Stimulated activated CD8-positive, alpha-beta memory T cell treated with anti-CD3 and anti-CD28 coated beads, Interleukin-12 subunit alpha, Interleukin-12 subunit beta, amount 100 ng/mL, for 24 hours (primary cell): ENCODE measurements around the gene CYP27B1.
A peak's percentile ranks its signal among the peaks of the same experiment; 100 is the strongest.
"Not testable (repeated sequence)": the region's sequence is repeated elsewhere in the genome, so short reads cannot be mapped to it uniquely, and the experiment has no call there.

Source experiments
- DNase-seq: peaks from one replicate; pipeline ENCODE4 v3.0.0-alpha.2; 2020; ENCODE audit errors: extremely low read depth

CYP27B1 gene

DNA sequence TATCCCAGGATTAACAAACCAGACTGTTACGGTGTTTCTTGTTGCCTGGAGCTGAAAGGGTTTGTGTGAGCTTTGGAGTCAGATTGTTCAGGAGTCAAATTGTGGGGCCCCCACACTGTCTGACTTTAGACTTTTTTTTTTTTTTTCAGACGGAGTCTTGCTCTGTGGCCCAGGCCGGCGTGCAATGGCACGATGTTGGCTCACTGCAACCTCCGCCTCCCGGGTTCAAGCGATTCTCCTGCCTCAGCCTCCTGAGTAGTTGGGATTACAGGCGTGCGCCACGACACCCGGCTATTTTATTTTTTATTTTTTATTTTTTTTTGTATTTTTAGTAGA is 16.6 kb upstream of the CYP27B1 start:
- no peak for DNase-seq

DNA sequence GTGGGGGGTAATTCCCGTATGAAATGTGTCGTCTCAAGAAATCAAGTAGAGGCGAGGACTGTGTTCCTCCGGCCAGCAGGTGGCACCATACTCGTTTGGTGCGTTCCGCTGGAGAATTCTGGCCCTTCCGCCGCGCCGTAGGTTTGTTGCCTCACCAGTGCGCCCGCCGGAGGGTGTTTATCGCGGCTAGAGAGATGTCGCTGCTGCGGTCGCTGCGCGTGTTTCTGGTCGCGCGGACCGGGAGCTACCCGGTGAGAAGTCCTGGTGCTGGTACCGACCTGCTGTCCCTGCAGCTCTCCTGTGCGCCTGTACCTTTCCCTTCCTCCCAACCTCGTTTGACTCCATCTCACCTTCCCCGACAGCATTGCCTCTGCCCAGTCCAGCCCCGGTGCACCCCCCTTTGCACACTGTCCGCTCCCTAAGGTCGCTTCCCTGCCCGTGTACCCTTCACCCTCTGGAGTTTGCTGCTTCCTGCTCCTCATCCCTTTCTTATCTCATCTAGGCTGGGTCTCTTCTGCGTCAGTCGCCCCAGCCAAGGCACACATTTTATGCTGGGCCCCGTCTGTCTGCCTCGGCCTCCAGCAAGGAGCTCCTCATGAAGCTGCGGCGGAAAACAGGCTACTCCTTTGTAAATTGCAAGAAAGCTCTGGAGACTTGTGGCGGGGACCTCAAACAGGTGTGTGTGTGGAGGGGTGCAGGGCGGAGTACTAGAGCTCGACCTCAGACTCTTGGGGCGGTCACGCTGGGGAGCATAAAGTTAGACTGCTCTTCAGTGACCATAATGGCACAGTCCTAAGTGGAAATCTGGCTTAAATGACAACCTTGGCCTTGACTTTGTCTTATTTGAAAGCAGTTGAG is 16.0 kb upstream of the CYP27B1 start, which contains the start of gene TSFM:
Gene TSFM (plus strand): TSS at position 180 of the 858 bp plus-strand sequence. CDS start 15 bp downstream, at position 195.
- DNase-seq = peak; percentile 91

DNA sequence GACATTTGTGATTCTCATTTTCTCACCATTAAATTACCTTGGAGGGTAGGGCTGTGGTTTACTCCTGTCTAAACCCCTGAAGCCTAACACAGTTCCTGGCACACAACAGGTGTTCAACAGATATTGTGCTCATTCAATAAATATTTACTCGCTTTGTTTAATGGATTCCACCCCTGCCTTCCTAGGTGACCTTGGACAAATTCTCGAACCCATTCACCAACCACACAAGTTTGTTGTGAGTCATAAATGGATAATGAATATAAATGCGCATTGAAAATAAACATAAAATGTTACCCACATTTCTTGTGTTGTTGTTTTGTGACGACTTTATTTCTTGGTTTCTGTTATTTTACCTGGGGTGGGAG is 15.3 kb upstream of the CYP27B1 start:
- DNase-seq = no peak

DNA sequence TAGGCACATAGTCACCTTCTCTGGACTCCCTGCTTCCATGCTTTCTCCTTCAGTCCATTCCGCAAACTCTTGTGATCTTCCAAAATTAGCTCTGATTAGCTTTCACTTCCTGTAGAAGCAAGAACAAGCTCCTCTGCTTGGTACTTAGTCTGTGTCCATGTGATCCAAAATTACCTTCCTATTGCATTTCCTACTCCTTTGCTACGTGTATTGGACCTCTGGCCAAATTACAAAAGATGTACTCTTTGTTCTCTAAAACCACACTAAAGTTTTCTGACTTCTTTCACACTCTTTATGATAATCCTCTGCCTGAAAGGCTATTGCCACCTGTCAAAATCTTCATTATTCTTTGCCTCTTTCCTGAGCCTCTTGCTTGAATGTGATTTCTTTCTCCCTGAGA is 14.9 kb upstream of the CYP27B1 start:
- DNase-seq = no peak

DNA sequence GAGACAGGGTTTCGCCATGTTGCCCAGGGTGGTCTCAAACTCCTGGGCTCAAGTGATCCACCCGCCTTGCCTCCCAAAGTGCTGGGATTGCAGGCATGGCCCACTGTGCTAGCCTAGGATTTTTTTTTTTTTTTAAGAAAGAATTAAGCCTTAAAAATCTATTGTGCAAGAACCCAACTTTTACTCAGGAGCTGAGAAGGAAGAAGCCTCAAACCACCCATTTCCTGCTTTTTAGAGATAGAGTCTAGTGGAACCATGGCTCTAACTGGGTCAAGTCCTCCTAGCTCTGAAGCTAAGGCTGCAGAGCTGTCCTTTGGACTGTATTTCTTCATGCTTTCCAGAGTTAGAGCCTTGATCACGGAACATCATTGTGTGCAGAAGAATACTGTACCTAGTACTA is 14.4 kb upstream of the CYP27B1 start:
- no peak for DNase-seq

DNA sequence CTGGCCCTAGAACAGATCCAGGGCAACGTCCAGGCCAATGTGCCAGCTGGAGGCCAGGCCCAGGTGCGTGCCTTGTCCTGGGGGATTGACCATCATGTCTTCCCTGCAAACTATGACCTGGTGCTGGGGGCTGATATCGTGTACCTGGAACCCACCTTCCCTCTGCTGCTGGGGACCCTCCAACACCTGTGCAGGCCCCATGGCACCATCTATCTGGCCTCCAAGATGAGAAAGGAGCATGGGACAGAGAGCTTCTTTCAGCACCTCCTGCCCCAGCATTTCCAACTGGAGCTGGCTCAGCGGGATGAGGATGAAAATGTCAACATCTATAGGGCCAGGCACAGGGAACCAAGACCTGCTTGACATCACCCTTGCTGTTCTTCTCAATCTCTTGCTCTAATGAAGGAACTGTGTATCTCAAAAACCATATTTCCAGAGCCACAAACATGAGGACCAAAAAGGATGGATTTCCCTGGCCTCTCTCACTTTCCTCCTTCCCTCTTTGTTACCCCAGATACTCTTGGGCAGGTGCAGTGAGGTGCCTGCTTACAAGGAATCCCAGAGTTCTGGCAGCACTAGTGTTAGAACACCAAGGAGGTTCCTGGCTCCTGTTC is 13.5 kb upstream of the CYP27B1 start:
- no peak for DNase-seq

DNA sequence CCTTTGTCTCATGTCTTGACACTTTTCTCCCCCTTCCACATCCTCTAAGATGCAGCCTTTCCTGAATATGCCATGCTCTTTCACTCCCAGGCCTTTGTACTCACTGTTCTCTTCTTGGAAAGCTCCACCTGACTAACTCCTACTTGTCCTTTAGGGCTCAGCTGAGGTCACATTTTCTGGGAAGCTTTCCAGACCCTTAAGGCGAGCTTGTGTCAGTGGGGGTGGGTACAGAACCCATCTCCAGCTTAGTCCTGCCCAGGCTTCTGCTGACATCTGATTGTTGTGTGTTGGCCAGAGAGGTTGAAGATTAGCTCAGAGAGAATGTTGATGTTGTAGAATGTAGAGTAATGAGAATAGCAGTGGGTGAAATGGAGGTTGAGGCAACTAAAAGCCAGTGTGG is 12.9 kb upstream of the CYP27B1 start:
- DNase-seq = no peak

DNA sequence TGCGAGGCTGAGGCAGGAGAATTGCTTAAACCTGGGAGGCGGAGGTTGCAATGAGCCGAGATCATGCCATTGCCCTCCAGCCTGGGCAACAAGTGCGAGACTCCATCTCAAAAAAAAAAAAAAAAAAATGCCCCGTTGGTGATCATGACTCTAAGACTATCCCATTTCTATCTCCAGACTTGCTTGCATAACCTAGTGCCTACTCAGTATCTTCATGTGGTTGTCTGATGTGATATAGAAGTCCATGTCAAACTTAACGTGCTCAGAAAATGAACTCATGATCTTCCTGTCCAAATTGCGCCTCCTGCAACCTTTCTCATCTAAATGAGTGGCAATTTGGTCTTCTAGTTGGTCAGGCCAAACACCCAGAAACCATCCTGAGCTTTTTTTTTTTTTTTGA is 11.0 kb upstream of the CYP27B1 start:
- DNase-seq = no peak

DNA sequence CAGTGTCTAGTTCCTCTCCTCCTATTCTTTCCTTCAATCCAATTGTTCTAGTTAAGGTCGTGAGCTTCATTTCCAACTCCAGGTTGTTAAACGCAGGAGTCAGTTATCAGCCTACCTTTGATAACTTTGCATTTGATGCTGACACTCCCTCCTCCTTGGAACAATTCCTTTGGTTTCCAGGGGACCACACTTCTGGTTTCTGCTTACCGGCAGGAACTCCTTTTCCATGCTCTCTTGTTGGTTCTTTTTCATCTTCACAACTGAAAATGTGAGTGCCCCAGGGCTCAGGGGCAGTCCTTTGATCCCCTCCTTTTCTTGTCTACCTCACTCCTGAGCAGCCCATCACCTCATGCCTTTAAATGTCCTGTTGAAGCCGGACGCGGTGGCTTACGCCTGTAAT is 10.5 kb upstream of the CYP27B1 start:
- no peak for DNase-seq

DNA sequence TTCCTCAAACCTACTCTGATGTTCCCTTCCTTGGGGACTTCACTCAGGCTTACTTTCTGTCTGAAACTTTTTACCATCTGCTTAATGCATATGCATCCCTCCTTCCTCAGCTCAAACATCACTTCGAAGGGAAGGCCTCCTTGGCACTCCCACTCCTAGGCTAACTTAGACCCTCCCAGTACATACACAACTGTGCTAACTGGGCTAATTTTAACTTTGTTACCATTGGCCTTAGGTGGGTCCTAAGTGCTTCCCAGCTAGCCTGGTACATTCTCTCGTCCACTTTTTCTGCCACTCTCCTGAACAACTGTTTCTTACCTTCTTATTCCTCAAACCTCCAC is 9.3 kb upstream of the CYP27B1 start:
- no peak for DNase-seq

DNA sequence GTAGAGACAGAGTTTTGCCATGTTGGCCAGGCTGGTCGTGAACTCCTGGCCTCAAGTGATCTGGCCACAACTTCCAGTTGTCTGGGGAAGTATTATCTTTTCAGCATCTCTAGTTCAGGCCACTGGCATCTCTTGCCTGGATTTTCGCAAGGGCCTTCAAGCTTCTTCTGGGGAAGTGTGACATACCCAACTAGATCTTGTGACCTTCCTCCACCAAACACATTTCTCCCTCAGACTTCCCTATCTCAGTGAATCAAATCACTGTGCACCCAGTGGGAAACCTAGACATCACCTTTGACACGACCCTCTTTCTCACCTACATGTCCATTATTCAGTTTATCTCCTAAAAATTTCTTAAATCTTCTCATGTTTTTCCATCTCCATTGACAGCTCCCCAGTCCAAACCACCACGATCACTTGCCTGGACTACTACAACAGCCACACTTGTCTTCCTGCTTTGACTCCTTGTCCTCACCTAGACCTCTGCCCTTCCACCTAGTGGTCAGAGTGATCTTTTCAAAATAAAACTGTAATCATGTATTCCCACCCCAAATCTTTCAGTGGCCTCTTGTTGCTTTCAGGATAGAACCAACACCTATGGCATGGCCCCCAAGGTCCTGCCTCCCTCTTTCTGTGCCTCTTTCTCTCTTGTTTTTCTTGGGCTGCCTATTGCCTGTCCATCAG is 8.8 kb upstream of the CYP27B1 start:
- DNase-seq = no peak

DNA sequence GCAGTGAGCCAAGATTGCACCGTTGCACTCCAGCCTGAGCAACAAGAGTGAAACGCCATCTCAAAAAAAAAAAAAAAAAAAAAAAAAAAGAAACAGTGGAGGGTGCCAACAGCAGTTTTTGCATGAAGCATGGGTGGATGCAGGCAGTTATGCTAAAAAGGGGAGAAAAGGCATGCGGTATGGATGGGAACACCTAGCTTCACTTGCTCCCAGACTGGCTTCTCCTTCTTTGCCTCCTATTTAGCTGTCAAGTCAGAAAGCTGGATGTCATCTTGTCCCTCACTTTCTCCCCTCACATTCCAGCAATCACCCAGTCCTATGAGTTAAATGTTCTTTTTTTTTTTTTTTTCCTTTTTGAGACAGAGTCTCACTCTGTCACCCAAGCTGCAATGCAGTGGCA is 8.2 kb upstream of the CYP27B1 start:
- no peak for DNase-seq

DNA sequence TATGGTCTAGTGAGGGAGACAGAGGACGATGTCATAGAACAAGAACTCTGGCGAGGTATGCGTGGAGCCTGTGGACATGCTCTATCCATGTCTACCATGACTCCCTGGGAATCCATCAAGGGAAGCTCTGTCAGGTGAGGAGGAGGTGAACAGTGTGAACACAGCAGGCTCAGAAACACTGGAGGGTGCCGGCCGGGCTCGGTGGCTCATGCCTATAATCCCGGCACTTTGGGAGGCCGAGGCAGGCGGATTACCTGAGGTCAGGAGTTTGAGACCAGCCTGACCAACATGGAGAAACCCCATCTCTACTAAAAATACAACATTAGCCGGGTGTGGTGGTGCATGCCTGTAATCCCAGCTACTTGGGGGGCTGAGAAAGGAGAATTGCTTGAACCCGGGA is 7.8 kb upstream of the CYP27B1 start:
- not testable (repeated sequence) for DNase-seq

DNA sequence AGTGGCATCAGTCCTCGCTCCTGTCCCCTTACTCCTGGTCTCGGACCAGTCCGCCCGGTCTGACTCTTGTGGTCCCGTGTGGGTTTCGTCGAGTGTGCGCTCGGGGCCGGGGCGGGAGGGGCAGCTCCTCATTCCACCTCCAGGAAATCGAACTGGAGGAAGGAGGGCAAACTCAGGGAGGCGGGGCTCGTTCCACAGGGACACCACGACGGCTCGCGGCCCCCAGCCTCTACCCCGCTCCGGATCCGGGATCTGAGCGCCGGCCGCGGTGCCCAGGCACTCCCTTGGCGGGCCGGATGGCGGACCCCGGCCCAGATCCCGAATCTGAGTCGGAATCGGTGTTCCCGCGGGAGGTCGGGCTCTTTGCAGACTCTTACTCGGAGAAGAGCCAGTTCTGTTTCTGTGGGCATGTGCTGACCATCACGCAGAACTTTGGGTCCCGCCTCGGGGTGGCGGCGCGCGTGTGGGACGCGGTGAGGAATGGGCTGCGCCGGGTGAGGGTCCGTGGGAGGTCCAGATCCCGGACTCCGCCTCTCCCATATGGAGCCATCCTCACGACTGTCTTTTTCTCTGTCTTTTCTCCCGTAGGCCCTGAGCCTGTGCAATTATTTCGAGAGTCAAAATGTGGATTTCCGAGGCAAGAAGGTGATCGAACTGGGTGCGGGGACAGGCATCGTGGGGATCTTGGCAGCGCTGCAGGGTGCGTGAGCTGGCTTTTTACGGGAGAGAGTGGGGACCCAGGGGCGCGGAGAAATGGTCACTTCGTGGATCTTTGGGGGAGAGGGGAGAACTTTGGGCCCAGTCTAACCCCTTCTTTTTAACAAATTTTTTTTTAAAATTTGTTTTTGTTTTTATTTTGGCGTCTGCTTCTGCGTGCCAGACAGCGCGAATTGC is 5.8 kb upstream of the CYP27B1 start, which contains the start of gene EEF1AKMT3:
Gene EEF1AKMT3 (plus strand): TSS at position 186 of the 894 bp plus-strand sequence. CDS start 111 bp downstream, at position 297.
- DNase-seq = no peak

DNA sequence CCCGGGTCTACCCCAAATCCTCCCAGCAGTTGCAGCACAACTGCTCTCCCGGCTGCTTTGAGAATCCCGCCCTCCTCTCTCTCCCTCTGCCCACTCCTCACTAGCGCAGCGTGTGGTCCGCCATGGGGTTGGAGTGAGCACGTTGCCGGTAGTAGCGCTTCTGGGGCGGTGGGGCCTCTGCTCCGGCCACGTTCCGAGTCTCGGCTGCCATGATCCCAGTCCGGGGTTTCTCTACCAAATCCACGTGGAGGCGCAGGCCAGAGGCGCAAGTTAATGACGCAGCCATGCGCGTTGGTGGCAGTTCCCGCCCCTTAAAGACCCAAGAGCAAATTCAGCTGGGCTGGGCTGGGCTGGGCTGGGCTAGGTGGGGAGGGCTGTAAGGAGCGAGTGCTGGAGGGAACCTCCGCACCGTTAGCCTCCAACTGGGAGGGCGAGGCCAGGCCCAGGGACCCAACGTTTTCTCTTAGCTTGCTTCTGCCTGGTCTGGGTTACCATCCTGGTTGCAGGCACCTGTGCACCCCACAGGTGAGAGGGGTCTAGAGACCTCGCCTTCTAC is 5.1 kb upstream of the CYP27B1 start, which contains the start of gene METTL1:
Gene METTL1 (minus strand): TSS at position 233 of the 556 bp plus-strand sequence. CDS start 22 bp downstream, at position 211.
- DNase-seq = peak; percentile 85

DNA sequence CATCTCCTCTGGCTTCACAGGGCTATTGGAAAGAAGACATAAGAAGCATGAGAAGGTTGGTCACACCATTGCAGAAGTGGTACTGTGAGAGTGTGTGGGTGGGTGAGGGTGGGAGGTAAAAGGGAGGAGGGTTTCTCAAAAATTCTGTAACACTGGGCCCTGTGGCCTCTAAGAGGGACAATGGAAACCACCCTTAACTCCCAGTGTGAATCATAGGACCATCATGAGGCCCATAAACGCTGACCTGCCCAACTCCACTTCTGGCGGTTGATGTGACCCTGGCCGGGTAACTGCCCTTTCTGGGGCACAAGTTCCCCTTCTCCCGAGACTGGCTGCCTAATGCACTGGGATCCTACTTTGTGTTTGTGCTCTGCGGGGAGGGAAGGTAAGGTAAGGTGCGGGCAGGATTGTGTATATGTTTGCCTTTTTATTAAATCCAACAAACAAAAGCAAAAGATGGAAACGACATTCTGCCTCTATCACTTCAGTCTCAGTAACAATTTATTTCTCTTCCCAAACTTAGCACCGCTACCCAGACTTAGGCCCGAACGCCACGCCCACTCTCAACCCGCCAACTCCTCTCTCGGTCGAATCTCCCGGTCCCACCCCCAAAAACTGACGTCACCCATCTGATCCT is 4.5 kb upstream of the CYP27B1 start:
- DNase-seq = peak; percentile 75

DNA sequence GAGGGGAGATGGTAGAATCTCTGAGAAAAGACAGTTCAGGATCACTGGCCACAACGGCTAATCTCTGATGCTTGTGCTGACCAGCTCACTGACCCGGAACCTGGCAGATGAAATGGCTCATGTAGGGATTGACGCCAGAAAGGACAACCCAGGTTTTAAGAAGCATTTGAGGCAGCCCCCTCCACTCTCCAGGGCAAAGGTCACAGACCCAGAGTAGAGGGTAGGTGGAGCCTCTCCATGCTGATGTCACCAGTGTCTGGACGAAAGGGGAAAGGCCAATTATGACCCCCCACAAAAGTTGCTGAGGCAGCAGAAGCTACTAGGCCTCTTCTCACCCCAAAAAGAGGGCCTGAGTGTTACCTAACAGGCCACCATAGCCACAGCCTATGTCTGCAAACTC is 3.9 kb upstream of the CYP27B1 start:
- DNase-seq = no peak

DNA sequence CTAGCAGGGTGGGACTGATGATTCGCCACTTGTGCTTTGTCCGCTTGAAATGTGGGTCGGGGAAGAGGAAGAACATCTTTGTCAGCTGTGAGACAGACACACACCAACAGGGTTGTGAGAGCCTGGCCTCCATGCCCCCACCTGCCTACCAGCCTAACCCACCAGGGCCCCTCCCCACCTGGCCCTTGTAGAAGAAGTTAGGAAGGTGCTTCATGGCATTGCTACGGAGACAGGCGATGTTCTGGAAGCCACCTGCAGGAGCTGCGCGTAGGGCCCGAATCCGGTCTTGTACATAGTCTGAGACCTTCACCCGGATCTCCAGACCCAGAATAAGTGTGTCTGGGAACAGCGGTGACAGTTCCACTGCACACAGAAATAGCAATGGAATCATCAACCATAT is 2.7 kb upstream of the CYP27B1 start:
- DNase-seq = no peak

DNA sequence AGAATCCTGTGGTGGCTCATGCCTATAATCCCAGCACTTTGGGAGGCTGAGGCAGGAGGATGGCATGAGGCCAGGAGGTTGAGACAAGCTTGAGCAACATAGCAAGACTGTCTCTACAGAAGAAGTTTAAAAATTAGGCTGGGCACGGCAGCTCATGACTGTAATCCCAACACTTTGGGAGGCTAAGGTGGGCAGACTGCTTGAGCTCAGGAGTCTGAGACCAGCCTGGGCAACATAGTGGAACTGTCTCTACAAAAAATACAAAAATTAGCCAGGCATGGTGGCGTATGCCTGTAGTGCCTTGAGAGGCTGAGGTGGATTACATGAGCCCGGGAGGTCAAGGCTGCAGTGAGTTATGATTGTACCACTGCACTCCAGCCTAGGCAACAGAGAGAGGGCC is 998 bp upstream of the CYP27B1 start:
- no peak for DNase-seq

DNA sequence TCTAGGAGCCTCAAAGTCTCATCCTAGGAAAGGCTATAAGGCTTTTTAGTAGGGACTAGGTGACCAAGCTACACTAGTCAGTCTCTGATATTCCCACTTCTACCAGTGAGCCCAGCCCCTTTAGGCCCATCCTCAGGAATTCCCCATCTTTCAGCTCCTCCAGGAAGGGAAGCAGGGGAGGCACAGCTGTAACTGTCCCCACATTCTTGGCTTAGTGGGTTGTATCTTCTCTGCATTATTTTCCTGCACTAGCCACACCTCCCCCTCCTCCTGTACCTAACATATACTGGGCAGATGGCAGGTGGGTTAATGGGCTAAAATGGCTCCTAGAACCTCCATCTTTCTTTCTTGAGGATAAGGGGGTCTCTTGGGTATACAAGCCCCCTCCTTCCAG is 424 bp upstream of the CYP27B1 start:
- no peak for DNase-seq
